DND-41 (cell line): ENCODE results near the gene TRIM33.

ENCODE experiments used
- EZH2 ChIP-seq: IDR thresholded peaks from 3 replicates; pipeline ENCODE4 v1.6.1; 2012; ENCODE audit warnings: borderline replicate concordance, low read depth, mild to moderate bottlenecking, moderate library complexity, low read length, inconsistent platforms; ENCODE audit not compliant: severe bottlenecking
- TF ChIP-seq, protein P1 (sequence below): IDR thresholded peaks from 2 replicates; pipeline ENCODE4 v1.5.1; 2012; ENCODE audit warnings: borderline replicate concordance, low read length, moderate library complexity, mild to moderate bottlenecking; ENCODE audit not compliant: poor library complexity, severe bottlenecking; ENCODE audit errors: extremely low read depth

DNA sequence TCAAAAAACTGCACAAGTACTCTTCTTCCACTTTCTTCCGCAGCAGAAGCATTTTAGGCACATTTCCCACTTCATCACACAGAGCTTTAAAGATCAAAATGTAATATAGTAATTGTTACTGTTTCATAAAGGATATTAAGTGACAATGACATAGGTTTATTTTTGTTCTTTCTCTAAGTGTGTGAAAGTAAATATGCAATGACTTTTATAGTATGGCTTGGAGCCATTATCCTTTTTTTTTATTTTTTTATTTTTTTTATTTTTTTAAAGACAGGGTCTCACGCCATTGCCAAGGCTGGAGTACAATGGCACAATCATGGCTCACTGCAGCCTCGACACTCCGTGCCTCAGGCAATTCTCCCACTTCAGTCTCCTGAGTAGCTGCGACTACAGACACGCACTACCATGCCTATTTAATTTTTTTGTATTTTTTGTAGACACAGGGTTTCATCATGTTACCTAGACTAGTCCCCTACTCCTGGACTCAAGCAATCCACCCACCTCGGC, 7.0 kb downstream of the TRIM33 start:
- TF ChIP-seq, protein P1, sequence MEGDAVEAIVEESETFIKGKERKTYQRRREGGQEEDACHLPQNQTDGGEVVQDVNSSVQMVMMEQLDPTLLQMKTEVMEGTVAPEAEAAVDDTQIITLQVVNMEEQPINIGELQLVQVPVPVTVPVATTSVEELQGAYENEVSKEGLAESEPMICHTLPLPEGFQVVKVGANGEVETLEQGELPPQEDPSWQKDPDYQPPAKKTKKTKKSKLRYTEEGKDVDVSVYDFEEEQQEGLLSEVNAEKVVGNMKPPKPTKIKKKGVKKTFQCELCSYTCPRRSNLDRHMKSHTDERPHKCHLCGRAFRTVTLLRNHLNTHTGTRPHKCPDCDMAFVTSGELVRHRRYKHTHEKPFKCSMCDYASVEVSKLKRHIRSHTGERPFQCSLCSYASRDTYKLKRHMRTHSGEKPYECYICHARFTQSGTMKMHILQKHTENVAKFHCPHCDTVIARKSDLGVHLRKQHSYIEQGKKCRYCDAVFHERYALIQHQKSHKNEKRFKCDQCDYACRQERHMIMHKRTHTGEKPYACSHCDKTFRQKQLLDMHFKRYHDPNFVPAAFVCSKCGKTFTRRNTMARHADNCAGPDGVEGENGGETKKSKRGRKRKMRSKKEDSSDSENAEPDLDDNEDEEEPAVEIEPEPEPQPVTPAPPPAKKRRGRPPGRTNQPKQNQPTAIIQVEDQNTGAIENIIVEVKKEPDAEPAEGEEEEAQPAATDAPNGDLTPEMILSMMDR, result no peak
- no peak for TF ChIP-seq EZH2
